Gastrocnemius medialis (tissue), 4 donors: Measurements from ENCODE around the gene PSAP.

Experiments used
- CTCF ChIP-seq, 5 experiments: fragments of 450-650 bp in 3 of 5; fragments of 200-600 bp in 2 of 5; sonication (generic) in 2 of 5; IDR thresholded peaks in 4 of 5; conservative IDR thresholded peaks in 1 of 5; 1 replicate in 4 of 5; 2 replicates in 1 of 5; pipeline ENCODE4 v1.5.1; 2016 to 2019; ENCODE audit warnings: antibody characterized with exemption in 5 of 5, mild to moderate bottlenecking in 3 of 5, moderate library complexity in 3 of 5
- POLR2A ChIP-seq, 2 donors: fragments of 450-650 bp; IDR thresholded peaks; one replicate each; pipeline ENCODE4 v1.6.1; 2017; ENCODE audit warnings: antibody characterized with exemption in 2 of 2, mild to moderate bottlenecking in 2 of 2, moderate library complexity in 2 of 2

GRCh38 chr10:71807557-71808510 is 43.2 kb downstream of the PSAP start:
- no peak for TF ChIP-seq POLR2A (IDR thresholded peaks at IDR 0.05)
- TF ChIP-seq CTCF (IDR thresholded peaks at IDR 0.05 in 4 of 5, conservative IDR thresholded peaks at IDR 0.05 in 1 of 5): no peak
